B cell (primary cell): ENCODE measurements around the gene PDK2.

ENCODE experiments used
- CTCF ChIP-seq: fragments of 200-600 bp; IDR thresholded peaks from one replicate; pipeline ENCODE4 v1.8.0; 2022; ENCODE audit warnings: antibody characterized with exemption, mild to moderate bottlenecking
- EZH2 ChIP-seq: IDR thresholded peaks from 2 replicates; pipeline ENCODE4 v1.6.1; 2012; ENCODE audit warnings: borderline replicate concordance, low read depth, mild to moderate bottlenecking, moderate library complexity, low read length; ENCODE audit not compliant: insufficient read depth, poor library complexity, severe bottlenecking

- TF ChIP-seq CTCF: no peak
- TF ChIP-seq EZH2: no peak
Observed at GRCh38 chr17:50141745-50142110, 46.6 kb downstream of the PDK2 start.
